SIG-M5 (cell line): ENCODE measurements around the gene SATB2.

Experiments
- DNase-seq: peaks from one replicate; lab custom pipeline; 2025; lab: John Stamatoyannopoulos, UW

The SATB2 gene

DNA sequence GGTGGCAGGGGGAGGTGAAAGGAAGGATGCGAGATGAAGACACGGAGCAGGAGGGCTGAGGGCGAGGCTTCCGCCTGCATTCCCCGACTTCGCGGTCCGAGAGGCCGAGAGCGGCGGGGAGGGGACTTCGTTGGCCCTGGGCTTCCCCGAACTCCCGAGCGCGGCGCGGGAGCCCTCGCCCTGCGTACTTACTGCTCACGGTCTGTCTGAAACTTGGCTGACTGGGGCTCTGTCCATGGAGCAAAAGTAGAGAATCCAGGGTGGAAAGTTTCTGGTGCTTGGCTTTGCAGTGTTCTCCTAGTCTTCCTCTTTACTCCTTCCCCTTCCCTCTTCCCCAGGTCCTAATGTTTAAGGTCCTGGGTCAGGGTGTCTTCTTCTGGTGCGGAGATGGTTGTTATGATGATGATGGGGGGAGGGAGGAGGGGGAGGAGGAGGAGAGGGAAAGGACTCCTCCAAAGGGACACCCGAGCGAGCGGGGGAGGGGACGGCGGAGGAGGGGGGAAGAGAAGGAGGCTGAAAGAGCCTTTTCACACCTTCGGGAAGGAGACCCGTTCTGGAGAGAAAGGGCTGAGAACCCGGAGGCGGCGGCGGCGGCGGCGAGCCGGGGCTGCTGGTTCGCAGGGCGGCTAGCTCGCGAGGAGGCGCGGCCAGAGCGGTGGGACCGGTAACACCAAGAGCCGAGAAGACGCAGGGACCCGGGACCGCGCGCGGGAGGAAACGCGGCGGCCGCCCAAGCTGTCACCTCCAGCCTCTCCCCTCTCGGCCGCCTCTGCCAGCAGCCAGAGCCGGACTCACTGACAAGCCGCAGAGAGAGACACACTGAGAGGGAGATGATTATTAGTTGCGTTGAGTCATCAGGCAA is at the start of gene SATB2:
Gene SATB2 (minus strand): TSS at position 793 of the 862 bp plus-strand sequence. CDS start 1,902 bp downstream, outside the sequence.
- DNase-seq = no peak

DNA sequence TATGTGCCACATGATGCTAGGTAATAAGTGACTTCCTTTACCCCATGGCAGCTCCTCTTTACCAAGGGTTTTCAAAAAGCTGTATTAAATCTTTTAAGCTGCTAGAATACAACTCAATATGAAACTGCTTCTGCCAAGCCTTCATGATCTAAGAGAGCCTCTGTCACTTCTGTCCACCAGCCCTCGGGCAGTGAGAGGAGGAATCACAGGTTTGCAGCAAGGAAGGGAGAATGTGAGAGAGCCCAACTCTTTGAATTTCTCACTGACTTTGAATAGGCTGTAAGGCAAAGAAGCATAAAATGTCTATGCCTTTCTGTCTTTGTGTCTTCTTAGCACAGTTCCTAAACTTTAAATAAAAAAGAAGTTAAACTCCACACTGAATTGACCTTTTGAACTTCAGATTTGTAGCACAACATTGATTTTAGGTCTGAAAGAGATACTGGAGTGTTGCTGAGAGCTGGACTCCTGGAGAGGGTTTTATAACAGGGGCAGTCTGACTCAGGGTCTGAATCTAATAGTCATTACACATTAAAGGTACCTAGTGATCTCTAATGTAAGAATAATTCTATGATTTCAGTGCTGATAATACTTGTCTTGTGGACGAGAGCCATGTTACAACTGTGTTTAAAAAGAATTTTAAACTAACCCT is 48.1 kb upstream of the SATB2 start:
- no peak for DNase-seq

- DNase-seq = no peak
Measured at GRCh38 chr2:199503148-199503547, 45.4 kb upstream of the SATB2 start.

- DNase-seq = no peak
Measured at GRCh38 chr2:199499005-199499404, 41.3 kb upstream of the SATB2 start.

DNA sequence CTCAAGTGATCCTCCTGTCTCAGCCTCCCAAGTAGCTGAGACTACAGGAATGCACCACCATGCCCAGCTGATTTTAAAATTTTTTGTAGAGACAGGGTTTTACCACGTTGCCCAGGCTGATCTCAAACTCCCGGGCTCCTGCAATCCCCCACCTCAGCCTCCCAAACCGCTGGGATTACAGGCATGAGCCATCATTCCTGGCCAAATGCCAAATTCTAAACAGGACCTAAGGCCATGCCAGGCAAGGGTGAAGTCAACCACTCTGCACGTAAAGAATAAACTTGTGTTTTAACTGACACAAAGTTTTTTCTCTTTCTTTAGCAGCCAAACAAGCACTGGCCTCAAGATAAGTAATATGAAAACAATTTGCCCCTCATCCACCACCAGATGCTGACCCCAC is 37.4 kb upstream of the SATB2 start:
- DNase-seq = no peak

DNA sequence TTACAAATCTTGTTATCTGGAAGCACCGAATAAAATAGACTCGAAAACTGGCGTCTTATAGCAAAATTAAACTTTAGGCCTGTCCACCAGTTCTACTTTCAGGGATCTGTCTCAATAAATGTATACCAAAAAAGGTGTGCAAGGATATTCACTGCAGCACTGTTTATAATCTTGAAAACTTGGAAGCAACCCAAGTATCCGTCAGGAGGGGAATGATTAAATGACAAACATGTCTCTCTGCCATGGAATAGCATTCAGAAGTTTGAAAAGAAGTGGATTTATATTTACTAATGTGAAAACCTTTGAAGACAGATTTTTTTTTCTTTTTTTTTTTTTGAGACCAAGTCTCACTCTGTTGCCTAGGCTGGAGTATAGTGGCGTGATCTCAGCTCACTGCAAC is 32.3 kb upstream of the SATB2 start:
- no peak for DNase-seq

- DNase-seq = peak; percentile 24
Measured at GRCh38 chr2:199488772-199489400, 31.1 kb upstream of the SATB2 start.

GRCh38 chr2:199485732-199486335 is 28.1 kb upstream of the SATB2 start:
- no peak for DNase-seq

- no peak for DNase-seq
Measured at GRCh38 chr2:199484927-199485326, 27.2 kb upstream of the SATB2 start.

DNA sequence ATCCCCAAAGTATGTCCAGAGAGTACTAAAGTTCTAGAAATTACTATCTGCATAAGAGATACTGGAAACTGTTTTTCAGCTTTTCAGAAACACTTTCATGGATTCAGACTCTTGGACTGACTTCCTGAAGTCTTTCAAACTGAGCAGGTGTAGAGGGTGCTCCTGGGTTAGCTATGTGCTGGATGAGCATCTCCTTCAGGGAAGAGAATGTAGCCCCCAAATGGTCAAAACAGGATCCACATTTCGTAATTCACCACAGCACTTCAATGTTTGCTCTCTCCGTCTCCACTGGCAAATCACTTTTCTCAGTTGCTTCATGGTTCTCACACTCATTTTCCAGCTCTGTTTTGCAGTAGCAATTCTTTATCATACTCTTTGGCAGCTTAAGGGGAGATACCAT is 23.2 kb upstream of the SATB2 start:
- DNase-seq = no peak

GRCh38 chr2:199477277-199477834 is 19.6 kb upstream of the SATB2 start:
- DNase-seq = no peak

- DNase-seq = no peak
Measured at GRCh38 chr2:199471443-199472057, 13.8 kb upstream of the SATB2 start.

- DNase-seq = no peak
Measured at GRCh38 chr2:199470672-199471442, 13.1 kb upstream of the SATB2 start.

DNA sequence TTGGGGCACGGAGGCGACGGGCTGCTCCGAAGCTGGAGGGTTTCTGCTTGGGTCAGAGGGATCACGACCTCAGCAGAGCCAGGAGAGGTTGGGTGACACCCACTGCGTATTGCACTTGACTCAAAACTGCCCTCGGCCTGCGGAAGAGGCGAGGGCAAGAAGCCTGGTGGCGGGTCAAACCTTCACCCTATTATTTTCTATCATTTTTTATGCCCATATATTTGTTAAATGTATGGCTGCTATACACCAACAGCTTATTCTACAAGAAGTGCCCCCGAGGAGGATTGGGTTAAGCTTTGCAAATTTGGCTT is 12.6 kb upstream of the SATB2 start:
- no peak for DNase-seq

DNA sequence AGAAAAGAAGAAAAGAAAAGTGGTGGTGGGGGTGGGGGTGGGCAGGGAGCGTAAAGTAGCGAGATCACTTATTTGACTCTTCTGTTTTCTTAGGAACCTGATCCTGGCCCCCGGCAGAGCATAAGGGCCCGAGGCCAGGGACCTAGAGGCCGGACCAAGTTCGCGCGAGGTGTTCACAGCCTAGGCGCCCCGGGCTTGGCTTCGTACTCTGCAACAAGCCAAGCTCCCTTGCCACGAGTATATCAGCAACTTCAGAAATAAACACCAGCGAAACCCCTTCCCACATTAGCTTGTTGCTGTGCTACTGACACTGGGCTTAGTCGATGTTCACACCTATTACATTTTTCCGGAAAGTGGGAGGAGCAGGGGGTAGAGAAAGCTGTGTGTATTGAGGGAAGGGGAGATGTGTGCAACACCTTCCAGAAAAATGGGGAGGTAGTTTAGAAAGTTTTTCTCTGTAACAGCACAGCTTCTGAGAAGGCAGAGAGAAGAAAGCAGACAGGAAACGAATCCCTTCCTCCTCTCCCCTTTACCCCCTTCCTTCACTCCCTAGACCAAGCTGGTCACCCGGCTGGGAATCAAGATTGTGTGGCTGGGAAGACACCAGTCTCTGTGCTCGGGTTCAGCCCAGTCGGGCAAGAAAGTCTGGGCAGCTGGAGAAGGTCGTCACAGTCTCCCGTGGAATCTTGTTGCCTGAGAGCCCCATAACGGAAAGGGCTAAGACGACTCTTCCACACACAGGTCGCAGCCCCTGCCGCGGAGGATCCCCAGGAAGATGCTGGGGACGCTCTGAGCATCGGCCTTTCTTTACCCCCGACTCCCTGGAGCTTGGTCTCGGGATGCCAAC is 12.0 kb upstream of the SATB2 start:
- no peak for DNase-seq

GRCh38 chr2:199468561-199469513 is 11.1 kb upstream of the SATB2 start:
- DNase-seq = no peak

GRCh38 chr2:199467066-199467822 is 9.5 kb upstream of the SATB2 start:
- no peak for DNase-seq

GRCh38 chr2:199466692-199467065 is 8.9 kb upstream of the SATB2 start:
- no peak for DNase-seq
